Activated T-cell treated with anti-CD3 and anti-CD28 coated beads, Interleukin-2, amount 50 U/mL, for 24 hours (primary cell): ENCODE measurements around the gene EDIL3.

Source experiments
- DNase-seq: peaks from one replicate; pipeline ENCODE4 v3.0.0-alpha.2; 2020
- H3K27ac Mint-ChIP-seq: 2 replicates; pipeline ENCODE4 v1.8.0; 2020; ENCODE audit warnings: mild to moderate bottlenecking, mixed read lengths
- H3K27me3 Mint-ChIP-seq: 2 replicates; pipeline ENCODE4 v1.8.0; 2020; ENCODE audit warnings: mixed read lengths
- H3K36me3 Mint-ChIP-seq: 2 replicates; pipeline ENCODE4 v1.8.0; 2020; ENCODE audit warnings: low read depth, mixed read lengths
- H3K4me1 Mint-ChIP-seq: 2 replicates; pipeline ENCODE4 v1.8.0; 2020; ENCODE audit warnings: low read depth, mixed read lengths
- H3K4me3 Mint-ChIP-seq: 2 replicates; pipeline ENCODE4 v1.8.0; 2020; ENCODE audit warnings: mild to moderate bottlenecking, moderate library complexity, mixed read lengths
- H3K9me3 Mint-ChIP-seq: 2 replicates; pipeline ENCODE4 v1.8.0; 2020; ENCODE audit warnings: mixed read lengths

The EDIL3 gene

GRCh38 chr5:83921666-83922193 lies 462.9 kb downstream of the EDIL3 start:
- Mint-ChIP-seq H3K9me3 (no peaks in the 10 kb centered on the region), H3K27me3 (peaks cover 3% of the 10 kb centered on the region), H3K4me1 (no peaks in the 10 kb centered on the region), H3K36me3 (no peaks in the 10 kb centered on the region), H3K27ac (no peak overlapping the region), H3K4me3 (no peak overlapping the region)
- no peak for DNase-seq

- Mint-ChIP-seq H3K27me3 (peaks cover 3% of the 10 kb centered on the region), H3K27ac (no peak overlapping the region), H3K36me3 (no peaks in the 10 kb centered on the region), H3K4me3 (no peak overlapping the region), H3K4me1 (no peaks in the 10 kb centered on the region), H3K9me3 (no peaks in the 10 kb centered on the region)
- DNase-seq: no peak
Observed at GRCh38 chr5:83919071-83920041, 465.3 kb downstream of the EDIL3 start.

GRCh38 chr5:83917261-83917908 lies 467.3 kb downstream of the EDIL3 start:
- Mint-ChIP-seq H3K27ac (no peak overlapping the region), H3K4me3 (no peak overlapping the region), H3K27me3 (peaks cover 3% of the 10 kb centered on the region), H3K4me1 (no peaks in the 10 kb centered on the region), H3K9me3 (no peaks in the 10 kb centered on the region), H3K36me3 (no peaks in the 10 kb centered on the region)
- DNase-seq: no peak

GRCh38 chr5:83914662-83915418 lies 469.8 kb downstream of the EDIL3 start:
- no peak for DNase-seq
- no peak overlapping the region for H3K4me3 Mint-ChIP-seq
- H3K36me3 Mint-ChIP-seq: no peaks in the 10 kb centered on the region
- H3K27ac Mint-ChIP-seq: no peak overlapping the region
- no peaks in the 10 kb centered on the region for H3K9me3 Mint-ChIP-seq
- peaks cover 3% of the 10 kb centered on the region for H3K27me3 Mint-ChIP-seq
- no peaks in the 10 kb centered on the region for H3K4me1 Mint-ChIP-seq

GRCh38 chr5:83914199-83914598 lies 470.5 kb downstream of the EDIL3 start:
- Mint-ChIP-seq H3K36me3 (no peaks in the 10 kb centered on the region), H3K27ac (no peak overlapping the region), H3K27me3 (peaks cover 3% of the 10 kb centered on the region), H3K4me1 (no peaks in the 10 kb centered on the region), H3K9me3 (no peaks in the 10 kb centered on the region), H3K4me3 (no peak overlapping the region)
- DNase-seq: no peak

GRCh38 chr5:83913593-83913992 lies 471.1 kb downstream of the EDIL3 start:
- Mint-ChIP-seq H3K4me1 (no peaks in the 10 kb centered on the region), H3K36me3 (no peaks in the 10 kb centered on the region), H3K4me3 (no peak overlapping the region), H3K9me3 (no peaks in the 10 kb centered on the region), H3K27ac (no peak overlapping the region), H3K27me3 (peaks cover 3% of the 10 kb centered on the region)
- DNase-seq: no peak

GRCh38 chr5:83911367-83911919 lies 473.2 kb downstream of the EDIL3 start:
- no peaks in the 10 kb centered on the region for H3K27me3 Mint-ChIP-seq
- no peaks in the 10 kb centered on the region for H3K36me3 Mint-ChIP-seq
- no peaks in the 10 kb centered on the region for H3K9me3 Mint-ChIP-seq
- no peaks in the 10 kb centered on the region for H3K4me1 Mint-ChIP-seq
- DNase-seq: no peak
- no peak overlapping the region for H3K4me3 Mint-ChIP-seq
- no peak overlapping the region for H3K27ac Mint-ChIP-seq

- Mint-ChIP-seq H3K36me3 (no peaks in the 10 kb centered on the region), H3K4me1 (no peaks in the 10 kb centered on the region), H3K27me3 (no peaks in the 10 kb centered on the region), H3K4me3 (no peak overlapping the region), H3K9me3 (peaks cover 4% of the 10 kb centered on the region), H3K27ac (no peak overlapping the region)
- no peak for DNase-seq
Observed at GRCh38 chr5:83900306-83900705, 484.4 kb downstream of the EDIL3 start.

- H3K9me3 Mint-ChIP-seq: no peaks in the 10 kb centered on the region
- H3K27me3 Mint-ChIP-seq: no peaks in the 10 kb centered on the region
- no peak for DNase-seq
- no peak overlapping the region for H3K27ac Mint-ChIP-seq
- no peaks in the 10 kb centered on the region for H3K36me3 Mint-ChIP-seq
- no peak overlapping the region for H3K4me3 Mint-ChIP-seq
- no peaks in the 10 kb centered on the region for H3K4me1 Mint-ChIP-seq
Observed at GRCh38 chr5:83899326-83899970, 485.2 kb downstream of the EDIL3 start.

- H3K4me3 Mint-ChIP-seq: no peak overlapping the region
- no peaks in the 10 kb centered on the region for H3K4me1 Mint-ChIP-seq
- H3K27me3 Mint-ChIP-seq: no peaks in the 10 kb centered on the region
- no peak for DNase-seq
- no peaks in the 10 kb centered on the region for H3K9me3 Mint-ChIP-seq
- no peaks in the 10 kb centered on the region for H3K36me3 Mint-ChIP-seq
- H3K27ac Mint-ChIP-seq: no peak overlapping the region
Observed at GRCh38 chr5:83895860-83896259, 488.8 kb downstream of the EDIL3 start.

GRCh38 chr5:83891261-83891660 lies 493.4 kb downstream of the EDIL3 start:
- no peaks in the 10 kb centered on the region for H3K4me1 Mint-ChIP-seq
- H3K27ac Mint-ChIP-seq: no peak overlapping the region
- H3K36me3 Mint-ChIP-seq: no peaks in the 10 kb centered on the region
- H3K4me3 Mint-ChIP-seq: no peak overlapping the region
- no peak for DNase-seq
- no peaks in the 10 kb centered on the region for H3K27me3 Mint-ChIP-seq
- H3K9me3 Mint-ChIP-seq: no peaks in the 10 kb centered on the region
